Stimulated activated CD4-positive, alpha-beta T cell treated with anti-CD3 and anti-CD28 coated beads, Interleukin-2, amount 100 ng/mL, for 24 hours (primary cell): ENCODE results near the gene TUBB3.
"Not testable (repeated sequence)": the region's sequence is repeated elsewhere in the genome, so short reads cannot be mapped to it uniquely, and the experiment has no call there.

ENCODE experiments used
- DNase-seq, 2 donors: peaks; one replicate each; pipeline ENCODE4 v3.0.0-alpha.2; 2020

The TUBB3 gene

GRCh38 chr16:89919535-89920406, 3.4 kb upstream of the TUBB3 start:
- no peak for DNase-seq

GRCh38 chr16:89920723-89921122, 2.4 kb upstream of the TUBB3 start:
- DNase-seq, result no peak

GRCh38 chr16:89921131-89921701, 1.9 kb upstream of the TUBB3 start:
- DNase-seq, result no peak

- DNase-seq, result no peak
Observed at GRCh38 chr16:89921702-89922476, 1.3 kb upstream of the TUBB3 start.

GRCh38 chr16:89922477-89922883, 662 bp upstream of the TUBB3 start:
- peak; percentile 42 to 48 for DNase-seq

GRCh38 chr16:89923640-89924296, 626 bp downstream of the TUBB3 start:
- no peak for DNase-seq

GRCh38 chr16:89924297-89924924, 1.3 kb downstream of the TUBB3 start:
- no peak for DNase-seq

- no peak for DNase-seq
Observed at GRCh38 chr16:89924925-89925307, 1.8 kb downstream of the TUBB3 start.

GRCh38 chr16:89925596-89926079, 2.5 kb downstream of the TUBB3 start:
- no peak for DNase-seq

- DNase-seq, result no peak
Observed at GRCh38 chr16:89931305-89931896, 8.3 kb downstream of the TUBB3 start.

GRCh38 chr16:89931964-89932363, 8.8 kb downstream of the TUBB3 start:
- DNase-seq, result no peak

GRCh38 chr16:89934019-89934418, 10.9 kb downstream of the TUBB3 start:
- not testable (repeated sequence) for DNase-seq

- DNase-seq, result no peak
Observed at GRCh38 chr16:89934611-89935553, 11.7 kb downstream of the TUBB3 start.

GRCh38 chr16:89935620-89936019, 12.5 kb downstream of the TUBB3 start:
- not testable (repeated sequence) for DNase-seq

- DNase-seq, result no peak
Observed at GRCh38 chr16:89936034-89936433, 12.9 kb downstream of the TUBB3 start.

- no peak for DNase-seq
Observed at GRCh38 chr16:89936508-89936907, 13.4 kb downstream of the TUBB3 start.

GRCh38 chr16:89936981-89937380, 13.8 kb downstream of the TUBB3 start:
- no peak for DNase-seq

- no peak for DNase-seq
Observed at GRCh38 chr16:89938175-89938885, 15.2 kb downstream of the TUBB3 start.

- no peak for DNase-seq
Observed at GRCh38 chr16:89944773-89945172, 21.6 kb downstream of the TUBB3 start.

- no peak for DNase-seq
Observed at GRCh38 chr16:89945654-89946053, 22.5 kb downstream of the TUBB3 start.
